HG03095 (cell line): ENCODE measurements around the gene RUFY2.

Source experiments
- ATAC-seq: cut with Tn5 transposase; IDR thresholded peaks from one replicate; pipeline ENCODE4 v1.9.1; 2021; ENCODE audit warnings: moderate library complexity; ENCODE audit not compliant: unreplicated experiment

The RUFY2 gene

DNA sequence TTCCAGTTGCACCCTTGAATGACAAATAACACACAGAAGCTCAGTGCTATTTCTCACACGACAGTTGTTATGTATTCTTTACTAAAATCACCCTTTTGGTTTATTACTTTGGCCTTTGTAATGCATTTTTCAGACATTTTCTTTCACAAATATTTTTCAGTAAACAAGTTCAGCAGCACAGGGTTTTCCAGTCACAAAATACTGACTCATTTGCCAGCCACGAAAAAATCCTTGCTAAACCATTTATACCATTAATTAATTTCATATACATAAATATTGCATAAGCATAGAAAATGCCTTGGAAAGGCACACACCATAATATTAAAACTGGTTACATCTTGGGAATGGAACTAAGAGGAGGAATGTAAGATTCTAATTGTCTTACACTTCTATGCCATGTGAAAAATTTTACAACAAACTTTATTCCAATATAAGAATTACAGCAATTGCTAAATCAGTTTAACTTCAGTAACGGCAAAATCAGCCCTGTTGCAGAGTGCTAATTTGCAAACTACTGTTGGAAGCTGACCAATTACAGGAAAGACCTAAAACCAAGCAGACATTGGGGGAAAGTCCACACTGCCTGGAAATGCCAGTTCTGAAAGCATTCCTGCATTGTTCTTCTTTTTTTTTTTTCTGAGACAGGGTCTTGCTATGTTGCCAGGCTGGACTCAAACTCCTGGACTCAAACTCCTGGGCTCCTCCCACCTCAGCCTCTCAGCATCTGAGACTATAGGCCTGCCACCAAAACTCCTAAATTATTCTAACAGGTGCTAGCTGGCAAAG is 42.8 kb downstream of the RUFY2 start:
- ATAC-seq = no peak

DNA sequence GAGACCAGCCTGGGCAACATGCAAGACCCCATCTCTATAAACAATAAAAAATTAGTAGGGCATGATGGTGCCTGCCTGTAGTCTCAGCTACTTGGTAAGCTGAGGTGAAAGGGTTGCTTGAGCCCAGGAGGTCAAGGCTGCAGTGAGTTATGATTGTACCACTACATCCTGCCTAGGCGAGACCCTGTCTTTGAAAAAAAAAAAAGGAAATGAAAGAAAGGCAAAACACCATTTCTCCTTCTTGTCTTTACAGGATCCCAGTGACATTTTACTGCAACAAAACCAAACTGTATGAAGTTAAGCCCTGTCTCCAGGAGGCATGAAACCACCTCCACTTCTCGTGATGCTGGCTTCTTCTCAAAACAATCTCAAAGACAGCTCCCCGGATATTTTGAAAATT is 44.5 kb downstream of the RUFY2 start:
- no peak for ATAC-seq

DNA sequence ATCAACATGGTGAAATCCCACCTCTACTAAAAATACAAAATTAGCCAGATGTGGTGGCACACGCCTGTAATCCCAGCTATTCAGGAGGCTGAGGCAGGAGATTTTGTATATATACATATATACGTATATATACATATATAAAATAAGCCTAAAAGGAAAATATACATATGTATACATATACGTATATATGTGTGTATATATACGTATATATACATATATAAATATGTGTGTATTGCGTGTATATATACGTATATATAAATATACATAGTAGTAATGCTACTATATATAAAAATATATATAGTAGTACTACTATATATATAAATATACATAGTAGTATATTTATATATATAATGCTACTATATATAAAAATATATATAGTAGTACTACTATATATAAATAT is 47.9 kb downstream of the RUFY2 start:
- no peak for ATAC-seq

DNA sequence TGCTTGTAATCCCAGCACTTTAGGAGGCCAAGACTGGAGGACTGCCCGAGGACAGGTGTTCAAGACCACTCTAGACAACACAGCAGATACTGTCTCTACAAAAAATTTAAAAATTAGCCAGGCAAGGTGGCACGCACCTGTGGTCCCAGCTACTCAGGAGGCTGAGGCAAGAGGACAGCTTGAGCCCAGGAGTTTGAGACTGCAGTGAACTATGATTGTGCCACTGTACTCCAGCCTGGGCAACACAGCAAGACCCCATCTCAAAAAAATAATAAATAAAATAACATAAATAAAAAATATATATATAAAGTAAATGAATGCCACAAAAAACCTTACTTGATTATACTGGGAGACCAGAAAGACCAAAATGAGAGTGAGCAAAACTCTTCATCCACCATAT is 53.5 kb downstream of the RUFY2 start:
- ATAC-seq = no peak

- ATAC-seq = peak; percentile 55
Observed at GRCh38 chr10:68348265-68348741, 58.8 kb downstream of the RUFY2 start.

GRCh38 chr10:68346774-68347173 is 60.3 kb downstream of the RUFY2 start:
- ATAC-seq = no peak

GRCh38 chr10:68345621-68346020 is 61.5 kb downstream of the RUFY2 start:
- no peak for ATAC-seq

DNA sequence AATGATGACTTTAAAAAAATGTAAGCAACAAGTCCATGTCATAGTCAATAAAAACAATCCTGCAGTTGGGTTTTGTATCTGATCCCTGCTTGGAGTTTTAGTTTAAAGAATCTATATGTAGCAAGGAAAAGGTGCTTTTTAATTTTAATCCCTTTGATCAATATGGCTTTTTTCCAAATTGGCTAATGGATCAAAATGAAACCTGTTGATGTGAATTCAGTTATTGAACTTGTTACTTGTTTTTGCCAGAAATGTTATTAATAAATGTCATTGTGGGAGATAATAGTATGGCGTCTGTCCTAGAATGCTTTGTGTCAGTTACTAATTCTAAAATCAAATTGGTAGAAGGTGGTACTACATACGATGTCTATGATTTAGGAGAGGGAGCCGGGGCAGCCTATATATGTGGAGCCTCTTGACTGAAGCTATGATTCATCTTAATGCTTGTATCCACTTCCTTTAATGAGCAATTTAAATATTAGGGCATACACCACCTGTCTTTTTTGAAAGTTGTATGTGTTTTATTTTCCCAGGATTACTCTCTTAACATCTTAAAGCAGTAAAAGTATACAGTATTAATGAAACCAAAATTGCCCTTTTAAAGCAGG is 64.1 kb downstream of the RUFY2 start:
- no peak for ATAC-seq

DNA sequence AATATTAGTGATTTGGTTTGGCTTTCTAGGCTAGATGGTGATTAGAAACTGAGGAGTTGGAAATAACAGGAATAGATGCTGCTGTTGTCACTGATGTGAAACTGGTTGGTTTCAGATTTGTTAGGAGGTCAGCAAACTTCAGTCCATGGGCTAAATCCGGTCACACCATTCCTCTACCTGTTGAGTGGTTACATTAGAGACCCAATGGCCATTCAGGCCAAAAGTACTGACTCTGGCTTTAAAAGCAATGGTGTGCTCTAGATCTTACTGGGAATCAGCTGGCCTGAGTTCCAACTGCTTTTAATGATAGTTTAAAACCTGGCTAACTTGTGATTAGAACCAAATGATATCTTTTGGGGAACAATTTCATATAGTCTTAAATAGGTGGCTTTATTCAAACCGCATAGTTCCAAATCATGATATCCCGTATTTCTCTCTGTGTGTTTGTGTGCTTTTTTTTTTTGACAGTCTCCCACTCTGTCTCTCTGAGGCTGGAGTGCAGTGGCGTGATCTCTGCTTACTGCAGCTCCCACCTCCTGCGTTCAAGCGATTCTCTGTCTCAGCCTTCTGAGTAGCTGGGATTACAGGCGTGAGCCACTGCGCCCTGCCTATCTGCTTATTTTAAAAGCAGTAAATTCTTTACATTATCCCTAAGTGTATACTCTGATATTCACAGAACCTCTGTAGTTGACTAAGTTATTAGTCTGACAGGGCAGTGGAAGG is 66.6 kb downstream of the RUFY2 start:
- ATAC-seq = no peak

DNA sequence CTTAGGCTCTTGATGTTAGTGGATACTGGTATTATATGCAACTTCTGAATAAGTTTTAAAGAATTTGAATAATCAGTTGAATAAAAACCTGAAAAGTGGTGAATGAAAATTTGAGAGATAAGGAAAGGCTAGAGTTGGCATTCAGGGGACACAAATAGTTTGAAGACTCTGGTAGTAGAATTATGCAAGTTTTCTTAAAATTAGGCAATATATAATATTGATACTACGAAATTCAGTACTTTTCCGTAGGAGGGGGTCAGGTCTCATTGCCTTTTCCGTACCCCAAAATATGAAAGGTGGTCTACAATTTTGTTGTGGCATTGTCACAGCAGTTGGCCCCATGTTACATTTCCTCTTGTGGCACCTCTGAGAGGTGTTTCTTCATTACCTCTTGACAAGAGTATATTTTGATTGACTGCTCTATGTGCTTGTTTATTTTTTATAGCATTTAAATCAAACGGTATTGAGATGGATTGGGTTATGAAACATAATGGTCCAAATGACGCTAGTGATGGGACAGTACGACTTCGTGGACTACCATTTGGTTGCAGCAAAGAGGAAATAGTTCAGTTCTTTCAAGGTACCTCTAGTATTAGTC is 70.2 kb downstream of the RUFY2 start:
- no peak for ATAC-seq

- no peak for ATAC-seq
Observed at GRCh38 chr10:68334672-68335467, 72.2 kb downstream of the RUFY2 start.

DNA sequence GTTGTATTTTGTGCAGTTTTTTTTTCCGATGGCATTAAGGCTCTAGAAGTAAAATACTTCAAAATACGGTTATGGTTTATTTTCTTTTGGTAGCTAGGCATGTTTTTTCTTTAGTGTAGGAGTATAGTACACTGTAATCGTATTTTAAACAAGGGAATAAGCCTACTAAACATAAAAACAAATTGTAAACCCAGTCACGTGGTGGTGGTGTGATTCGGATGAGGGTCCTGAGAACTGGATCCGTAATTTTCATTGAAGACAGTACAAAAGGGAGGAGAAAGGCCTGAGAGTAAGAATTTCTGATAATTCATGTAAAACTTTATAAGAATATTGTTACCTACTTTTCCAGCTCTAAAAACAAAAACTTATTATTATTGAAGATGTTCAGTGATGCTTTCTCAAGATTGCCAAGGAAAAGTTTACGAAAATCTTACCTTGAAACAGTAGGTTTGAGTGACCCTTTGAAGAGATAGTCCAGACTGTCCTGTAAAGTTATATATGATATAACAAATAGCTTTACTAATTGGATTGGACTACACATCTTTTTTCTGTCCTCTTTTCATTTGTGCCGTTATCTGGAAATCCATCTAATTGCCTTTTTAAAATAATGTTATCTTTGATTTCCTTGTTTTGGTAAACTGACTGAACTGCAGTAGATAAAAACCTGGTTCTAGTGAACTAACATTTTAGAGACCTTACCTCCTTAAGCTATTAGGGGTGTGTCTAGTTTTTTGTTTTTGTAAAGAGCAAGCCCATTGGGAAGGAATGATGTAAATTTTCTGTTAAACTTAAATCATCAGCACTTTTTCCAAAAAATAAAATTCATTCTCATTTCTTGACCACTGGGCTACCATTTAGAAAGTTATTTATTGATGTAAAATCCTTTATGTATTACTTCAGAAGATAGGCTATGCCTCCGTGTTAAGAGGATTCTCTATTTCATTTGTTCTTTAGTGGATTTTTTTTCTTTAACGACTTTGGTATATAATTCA is 73.3 kb downstream of the RUFY2 start:
- no peak for ATAC-seq

DNA sequence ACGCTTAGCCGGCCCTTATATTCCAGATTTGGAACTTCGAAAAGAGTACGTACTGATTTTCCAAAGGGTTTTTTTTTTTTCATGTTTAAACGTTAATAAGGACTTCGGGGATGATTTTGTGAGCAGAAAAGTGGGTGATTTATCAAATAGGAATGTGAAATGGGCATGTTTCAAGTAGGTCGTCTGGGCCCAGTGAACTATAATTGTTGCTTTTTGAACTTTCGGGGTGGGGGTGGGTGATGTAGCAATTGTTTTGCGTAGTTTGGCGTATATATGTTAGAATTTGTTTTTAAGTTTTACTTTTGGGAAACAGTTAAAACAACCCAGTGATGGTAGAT is 74.0 kb downstream of the RUFY2 start:
- ATAC-seq = no peak

- peak; percentile 23 for ATAC-seq
Observed at GRCh38 chr10:68332259-68333057, 74.6 kb downstream of the RUFY2 start, which contains the start of gene PBLD. TSS of gene PBLD (minus strand) at chr10:68332928. CDS start at chr10:68306844, 26,084 bp downstream.

DNA sequence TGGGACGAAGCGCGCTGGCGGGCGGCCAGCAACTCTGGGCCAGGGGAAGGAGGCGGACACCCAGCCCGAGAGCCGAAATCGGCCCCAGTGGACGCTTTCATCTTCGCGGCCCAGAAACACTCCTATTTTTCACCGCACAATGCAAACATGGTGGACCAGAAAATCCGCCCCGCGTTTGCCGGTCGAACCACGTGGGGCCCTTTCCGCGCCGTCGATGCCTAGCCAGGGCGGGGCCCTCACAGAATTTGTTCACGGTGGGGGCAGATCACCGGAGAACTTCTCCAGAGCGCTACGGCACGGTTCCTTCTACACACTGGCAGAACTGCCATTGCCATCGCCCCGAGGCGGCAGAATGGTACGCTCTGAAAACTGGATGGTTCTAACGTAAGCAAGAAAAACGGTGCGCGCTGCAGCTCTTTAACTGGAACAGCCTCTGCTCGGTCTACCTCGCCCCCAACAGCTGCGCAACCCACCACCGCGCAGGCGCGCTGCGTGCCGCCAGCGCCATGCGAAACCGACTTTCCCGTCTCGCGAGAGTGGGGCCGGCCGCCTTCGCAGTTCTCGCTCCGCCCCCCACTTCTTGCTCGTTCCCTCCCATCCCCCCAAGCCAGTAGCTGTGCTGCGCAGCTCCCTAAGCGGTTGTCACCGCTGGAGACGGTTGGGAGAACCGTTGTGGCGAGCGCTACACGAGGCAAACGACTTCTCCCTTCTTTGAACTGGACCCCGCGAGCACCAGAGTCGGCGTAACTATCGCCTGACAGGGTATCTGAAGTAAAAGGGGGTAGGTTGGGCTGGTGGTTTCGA is 75.4 kb downstream of the RUFY2 start, which contains the start of gene HNRNPH3:
HNRNPH3 (plus strand) TSS at position 610 of the 804 bp plus-strand sequence. CDS start 5,158 bp downstream, outside the sequence.
- ATAC-seq = peak; percentile 78

DNA sequence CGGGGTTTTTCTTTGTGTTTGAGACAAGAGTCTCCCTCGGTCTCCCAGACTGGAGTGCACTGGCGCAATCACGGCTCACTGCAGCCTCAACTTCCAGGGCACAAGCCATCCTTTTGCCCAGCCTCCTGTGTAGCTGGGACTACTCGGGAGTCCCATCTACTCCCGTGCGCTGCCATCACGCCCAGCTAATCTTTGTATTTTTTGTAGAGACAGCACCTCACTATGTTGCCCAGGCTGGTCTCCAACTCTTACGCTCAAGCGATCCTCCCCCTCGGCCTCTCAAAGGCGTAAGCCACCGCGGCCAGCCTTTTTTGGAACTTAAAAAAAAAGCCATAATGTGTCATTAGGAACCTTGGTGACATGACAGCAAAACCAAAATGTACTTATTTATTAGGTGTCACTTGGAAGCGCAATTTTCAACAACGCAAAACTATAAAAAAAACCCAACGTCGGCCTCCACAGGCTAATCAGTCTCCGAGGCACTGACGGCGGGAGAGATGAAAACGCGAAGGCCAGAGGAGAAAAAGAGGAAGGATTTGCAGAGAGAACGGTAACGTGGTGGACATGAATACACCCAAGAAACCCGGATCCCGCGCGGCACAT is 76.1 kb downstream of the RUFY2 start:
- no peak for ATAC-seq

- ATAC-seq = no peak
Observed at GRCh38 chr10:68329506-68329861, 77.6 kb downstream of the RUFY2 start.
